ENCODE measurements around the gene POGLUT3.

DNA sequence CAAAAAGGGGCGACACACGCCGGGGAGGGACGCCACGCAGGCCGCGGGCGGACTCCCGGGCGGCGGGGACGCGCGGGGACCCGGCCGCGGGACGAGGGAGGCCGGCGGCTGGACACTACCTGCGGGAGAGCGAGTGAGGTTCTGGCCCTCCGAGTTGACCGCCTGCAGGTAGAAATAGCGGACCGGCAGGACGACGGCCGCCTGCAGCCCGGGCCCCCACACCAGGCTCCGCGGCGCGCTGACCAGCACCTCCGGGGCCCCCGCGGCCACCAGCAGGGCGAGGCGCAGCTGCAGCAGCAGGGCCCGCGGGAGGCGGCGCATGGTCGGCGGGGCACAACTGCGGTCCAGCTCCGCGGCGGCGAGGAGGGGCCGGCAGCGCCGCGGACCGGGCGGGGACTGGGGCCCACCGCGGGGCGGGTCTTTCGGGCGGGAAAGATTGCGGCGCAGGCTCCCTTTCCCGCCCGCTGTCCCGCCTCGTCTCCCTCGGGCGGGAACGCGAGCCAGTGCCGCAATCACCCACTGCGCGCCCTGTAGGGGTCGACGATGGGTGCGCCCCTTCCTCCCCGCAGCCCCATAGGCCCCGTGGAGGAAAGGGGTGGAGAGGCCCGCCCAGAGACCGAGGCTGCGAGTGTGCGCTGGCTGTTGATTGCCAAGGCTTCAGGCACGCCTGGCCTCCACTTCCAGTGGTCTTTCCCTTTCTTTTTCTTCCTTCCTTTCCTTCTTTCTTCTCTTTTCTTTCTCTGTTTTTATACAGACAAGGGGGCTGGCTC lies at the start of gene POGLUT3:
- TF ChIP-seq POLR2AphosphoS5 (IDR thresholded peaks at IDR 0.05) (no peak), EP300 (IDR thresholded peaks at IDR 0.05) (no peak)
- TF ChIP-seq, protein P1, sequence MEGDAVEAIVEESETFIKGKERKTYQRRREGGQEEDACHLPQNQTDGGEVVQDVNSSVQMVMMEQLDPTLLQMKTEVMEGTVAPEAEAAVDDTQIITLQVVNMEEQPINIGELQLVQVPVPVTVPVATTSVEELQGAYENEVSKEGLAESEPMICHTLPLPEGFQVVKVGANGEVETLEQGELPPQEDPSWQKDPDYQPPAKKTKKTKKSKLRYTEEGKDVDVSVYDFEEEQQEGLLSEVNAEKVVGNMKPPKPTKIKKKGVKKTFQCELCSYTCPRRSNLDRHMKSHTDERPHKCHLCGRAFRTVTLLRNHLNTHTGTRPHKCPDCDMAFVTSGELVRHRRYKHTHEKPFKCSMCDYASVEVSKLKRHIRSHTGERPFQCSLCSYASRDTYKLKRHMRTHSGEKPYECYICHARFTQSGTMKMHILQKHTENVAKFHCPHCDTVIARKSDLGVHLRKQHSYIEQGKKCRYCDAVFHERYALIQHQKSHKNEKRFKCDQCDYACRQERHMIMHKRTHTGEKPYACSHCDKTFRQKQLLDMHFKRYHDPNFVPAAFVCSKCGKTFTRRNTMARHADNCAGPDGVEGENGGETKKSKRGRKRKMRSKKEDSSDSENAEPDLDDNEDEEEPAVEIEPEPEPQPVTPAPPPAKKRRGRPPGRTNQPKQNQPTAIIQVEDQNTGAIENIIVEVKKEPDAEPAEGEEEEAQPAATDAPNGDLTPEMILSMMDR (IDR thresholded peaks at IDR 0.05), result no peak
